Stimulated activated memory B cell treated with anti-CD40 and anti-IgM and Interleukin-4, amounts not matched to agents 10 μg/mL and 1 μg/mL and 100 μg/mL, for 72 hours (primary cell): ENCODE results near the gene KRTAP20-1.

ENCODE experiments used
- ATAC-seq: fragments of 150-1000 bp; cut with Tn5 transposase; 2 replicates; pipeline ENCODE4 v1.10.0; 2021
- H3K27ac Mint-ChIP-seq: one replicate; pipeline ENCODE4 v1.8.0; 2022; ENCODE audit warnings: mild to moderate bottlenecking, mixed read lengths
- H3K27me3 Mint-ChIP-seq: one replicate; pipeline ENCODE4 v1.8.0; 2022; ENCODE audit warnings: mixed read lengths
- H3K36me3 Mint-ChIP-seq: one replicate; pipeline ENCODE4 v1.8.0; 2022; ENCODE audit warnings: mixed read lengths
- H3K4me1 Mint-ChIP-seq: one replicate; pipeline ENCODE4 v1.8.0; 2022; ENCODE audit warnings: mixed read lengths
- H3K4me3 Mint-ChIP-seq: one replicate; pipeline ENCODE4 v1.8.0; 2022; ENCODE audit warnings: mild to moderate bottlenecking, moderate library complexity, mixed read lengths
- H3K9me3 Mint-ChIP-seq: one replicate; pipeline ENCODE4 v1.8.0; 2022; ENCODE audit warnings: mixed read lengths

The KRTAP20-1 gene

DNA sequence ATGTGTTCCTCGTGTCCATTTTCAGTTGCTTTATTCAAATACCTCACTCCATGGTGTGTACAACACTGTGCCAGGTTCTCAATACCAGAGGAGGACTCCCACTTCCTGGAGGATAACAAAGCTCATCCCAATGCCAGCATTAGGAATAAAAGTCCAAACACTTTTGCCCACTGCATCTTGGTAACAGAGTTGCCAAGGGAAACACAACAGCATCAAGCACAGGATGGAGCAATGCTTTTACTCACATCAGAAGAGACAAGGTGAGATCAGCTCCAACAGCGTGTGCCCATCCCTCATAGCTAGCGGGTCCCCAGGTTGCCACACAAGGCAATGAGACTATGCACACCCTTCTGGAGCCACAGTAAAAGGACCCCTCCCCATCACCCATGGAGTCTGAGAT is 7.1 kb downstream of the KRTAP20-1 start:
- no peaks in the 10 kb centered on the region for H3K4me1 Mint-ChIP-seq
- H3K36me3 Mint-ChIP-seq: no peaks in the 10 kb centered on the region
- no peaks in the 10 kb centered on the region for H3K27me3 Mint-ChIP-seq
- ATAC-seq: no peak
- H3K9me3 Mint-ChIP-seq: peaks cover 4% of the 10 kb centered on the region
- H3K27ac Mint-ChIP-seq: no peak overlapping the region
- no peak overlapping the region for H3K4me3 Mint-ChIP-seq

GRCh38 chr21:30625449-30626165 is 9.4 kb downstream of the KRTAP20-1 start:
- no peaks in the 10 kb centered on the region for H3K36me3 Mint-ChIP-seq
- H3K27ac Mint-ChIP-seq: no peak overlapping the region
- no peak for ATAC-seq
- H3K27me3 Mint-ChIP-seq: no peaks in the 10 kb centered on the region
- H3K4me3 Mint-ChIP-seq: no peak overlapping the region
- peaks cover 4% of the 10 kb centered on the region for H3K9me3 Mint-ChIP-seq
- H3K4me1 Mint-ChIP-seq: no peaks in the 10 kb centered on the region

DNA sequence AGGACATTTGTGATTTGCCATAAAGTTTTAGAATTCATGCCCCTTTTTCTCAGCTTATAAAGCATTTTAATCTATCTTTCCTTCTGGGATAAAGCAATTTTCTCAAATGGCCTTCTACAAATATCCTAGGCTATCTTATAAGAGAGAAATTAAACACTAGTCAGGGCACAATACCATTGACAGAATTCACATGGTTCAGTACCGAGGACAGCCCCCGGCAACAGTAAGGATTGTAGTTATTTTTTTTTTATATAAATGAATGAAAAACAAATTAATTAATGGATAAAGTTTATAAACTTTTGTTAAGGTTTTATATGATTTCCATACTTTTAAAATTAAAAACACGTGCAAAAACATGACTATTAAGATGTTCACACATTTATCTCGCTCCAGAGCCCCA is 11.9 kb downstream of the KRTAP20-1 start:
- Mint-ChIP-seq H3K27me3 (no peaks in the 10 kb centered on the region), H3K36me3 (no peaks in the 10 kb centered on the region), H3K4me3 (no peak overlapping the region), H3K9me3 (peaks cover 6% of the 10 kb centered on the region), H3K4me1 (no peaks in the 10 kb centered on the region), H3K27ac (no peak overlapping the region)
- ATAC-seq: no peak

DNA sequence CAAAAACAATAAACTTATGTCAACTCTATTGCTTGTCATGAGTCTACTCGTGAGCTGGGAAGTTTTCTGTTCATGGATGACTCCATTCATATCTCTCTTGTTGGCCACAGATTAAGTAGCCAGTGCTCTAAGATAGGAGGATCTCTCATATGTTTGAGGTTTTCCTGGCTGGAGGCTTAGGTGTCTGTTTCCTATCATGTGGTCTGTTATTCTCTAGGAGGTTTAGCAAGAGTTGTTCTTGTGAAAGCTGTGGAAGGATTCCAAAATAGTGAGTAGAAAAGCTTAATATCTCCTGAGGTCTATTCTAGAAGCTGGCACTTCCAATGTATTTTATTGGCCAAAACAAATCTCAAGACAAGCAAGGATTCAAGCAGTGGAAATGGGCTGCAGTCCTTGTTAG is 13.0 kb downstream of the KRTAP20-1 start:
- no peaks in the 10 kb centered on the region for H3K4me1 Mint-ChIP-seq
- H3K27me3 Mint-ChIP-seq: no peaks in the 10 kb centered on the region
- H3K36me3 Mint-ChIP-seq: no peaks in the 10 kb centered on the region
- no peak for ATAC-seq
- peaks cover 6% of the 10 kb centered on the region for H3K9me3 Mint-ChIP-seq
- no peak overlapping the region for H3K4me3 Mint-ChIP-seq
- no peak overlapping the region for H3K27ac Mint-ChIP-seq

- Mint-ChIP-seq H3K27me3 (no peaks in the 10 kb centered on the region), H3K4me1 (no peaks in the 10 kb centered on the region), H3K4me3 (no peak within 1 kb of the TSS), H3K27ac (no peak within 1 kb of the TSS), H3K9me3 (peaks cover 3% of the 10 kb centered on the region), H3K36me3 (no peaks in the 10 kb centered on the region)
- no peak for ATAC-seq
Measured at GRCh38 chr21:30634906-30635305, 18.7 kb downstream of the KRTAP20-1 start, which contains the start of gene KRTAP20-2. KRTAP20-2 (plus strand) TSS chr21:30635206; CDS start chr21:30635264, 58 bp downstream.

DNA sequence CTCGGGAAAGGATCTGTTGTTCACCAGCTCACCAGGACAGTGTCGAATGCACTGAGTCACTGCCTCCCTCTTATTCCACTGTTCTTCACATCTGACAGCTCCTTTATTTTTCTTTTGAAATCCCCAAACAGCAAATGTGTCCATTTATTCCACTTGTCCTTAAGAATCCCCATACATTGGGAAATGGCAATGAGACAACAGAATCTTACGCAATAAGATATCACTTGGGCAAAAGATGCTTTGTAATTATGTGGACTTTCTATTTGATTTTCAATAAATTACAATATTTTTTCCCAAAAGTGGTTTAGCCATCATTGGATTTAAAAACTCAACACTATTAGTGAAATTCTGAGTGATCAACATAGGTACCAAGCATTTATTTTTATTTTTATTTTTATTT is 22.5 kb downstream of the KRTAP20-1 start:
- Mint-ChIP-seq H3K4me3 (no peak overlapping the region), H3K9me3 (peaks cover 2% of the 10 kb centered on the region), H3K4me1 (no peaks in the 10 kb centered on the region), H3K27me3 (no peaks in the 10 kb centered on the region), H3K36me3 (no peaks in the 10 kb centered on the region), H3K27ac (no peak overlapping the region)
- ATAC-seq: no peak

GRCh38 chr21:30642564-30642963 is 26.3 kb downstream of the KRTAP20-1 start, which contains the start of gene KRTAP20-3:
KRTAP20-3 (plus strand) TSS chr21:30642864.
- ATAC-seq: no peak
- H3K27ac Mint-ChIP-seq: no peak within 1 kb of the TSS
- H3K36me3 Mint-ChIP-seq: no peaks in the 10 kb centered on the region

GRCh38 chr21:30646904-30647414 is 30.7 kb downstream of the KRTAP20-1 start:
- Mint-ChIP-seq H3K4me3 (no peak overlapping the region), H3K4me1 (no peaks in the 10 kb centered on the region), H3K27me3 (no peaks in the 10 kb centered on the region), H3K9me3 (peaks cover 12% of the 10 kb centered on the region), H3K36me3 (no peaks in the 10 kb centered on the region), H3K27ac (no peak overlapping the region)
- no peak for ATAC-seq

More at GRCh38 chr21:30642564-30642963, 26.3 kb downstream of the KRTAP20-1 start, which contains the start of gene KRTAP20-3:
- H3K27me3 Mint-ChIP-seq: no peaks in the 10 kb centered on the region
- no peak within 1 kb of the TSS for H3K4me3 Mint-ChIP-seq
- H3K9me3 Mint-ChIP-seq: peaks cover 12% of the 10 kb centered on the region
- no peaks in the 10 kb centered on the region for H3K4me1 Mint-ChIP-seq

- no peaks in the 10 kb centered on the region for H3K27me3 Mint-ChIP-seq
- H3K9me3 Mint-ChIP-seq: peaks cover 5% of the 10 kb centered on the region
- H3K36me3 Mint-ChIP-seq: no peaks in the 10 kb centered on the region
- H3K4me1 Mint-ChIP-seq: no peaks in the 10 kb centered on the region
- ATAC-seq: no peak
- no peak overlapping the region for H3K4me3 Mint-ChIP-seq
- H3K27ac Mint-ChIP-seq: no peak overlapping the region
Measured at GRCh38 chr21:30652891-30653290, 36.7 kb downstream of the KRTAP20-1 start.
